GM18868 (cell line): ENCODE measurements around the gene MCCD1.

Source experiments
- ATAC-seq: cut with Tn5 transposase; IDR thresholded peaks from one replicate; pipeline ENCODE4 v1.9.1; 2021; ENCODE audit warnings: mild to moderate bottlenecking, moderate library complexity; ENCODE audit not compliant: unreplicated experiment

MCCD1 gene

DNA sequence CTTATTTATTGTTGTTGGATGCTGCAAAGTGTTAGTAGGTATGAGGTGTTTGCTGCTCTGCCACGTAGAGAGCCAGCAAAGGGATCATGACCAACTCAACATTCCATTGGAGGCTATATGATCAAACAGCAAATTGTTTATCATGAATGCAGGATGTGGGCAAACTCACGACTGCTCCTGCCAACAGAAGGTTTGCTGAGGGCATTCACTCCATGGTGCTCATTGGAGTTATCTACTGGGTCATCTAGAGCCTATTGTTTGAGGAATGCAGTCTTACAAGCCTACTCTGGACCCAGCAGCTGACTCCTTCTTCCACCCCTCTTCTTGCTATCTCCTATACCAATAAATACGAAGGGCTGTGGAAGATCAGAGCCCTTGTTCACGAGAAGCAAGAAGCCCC lies 18.8 kb upstream of the MCCD1 start:
- no peak for ATAC-seq

DNA sequence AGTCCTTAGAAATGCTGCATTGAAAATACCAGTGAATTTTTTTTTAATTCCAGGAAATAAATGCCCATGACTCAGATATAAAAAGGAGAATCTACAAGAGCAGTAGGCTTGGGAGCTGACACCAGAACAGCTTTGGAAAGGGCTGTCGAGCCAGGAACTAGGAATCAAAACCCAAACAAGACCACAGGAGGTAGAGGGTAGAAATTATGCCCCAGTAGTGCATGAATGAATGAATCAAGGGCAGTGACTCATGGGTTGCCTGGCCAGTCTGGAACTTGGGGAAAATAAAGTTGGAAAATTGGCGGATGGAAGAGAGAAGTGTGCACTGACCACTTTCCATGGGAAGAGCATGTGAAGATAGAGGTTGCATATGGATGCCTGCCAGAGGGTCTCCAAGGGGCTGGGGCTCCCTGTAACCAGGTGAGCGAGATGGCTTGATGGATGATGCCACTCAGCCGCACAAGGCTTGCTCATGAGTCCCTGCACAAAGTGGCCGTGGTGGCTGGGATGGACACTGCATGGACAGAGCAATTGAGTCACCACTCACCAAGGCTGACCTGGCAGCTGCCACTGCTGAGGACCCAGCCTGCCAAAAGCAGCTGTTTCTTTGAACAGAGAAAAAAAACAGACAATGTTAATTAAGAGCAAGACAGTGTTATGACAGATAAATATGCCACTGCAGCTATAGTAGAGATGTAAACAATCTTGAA lies 15.2 kb upstream of the MCCD1 start:
- ATAC-seq = no peak

DNA sequence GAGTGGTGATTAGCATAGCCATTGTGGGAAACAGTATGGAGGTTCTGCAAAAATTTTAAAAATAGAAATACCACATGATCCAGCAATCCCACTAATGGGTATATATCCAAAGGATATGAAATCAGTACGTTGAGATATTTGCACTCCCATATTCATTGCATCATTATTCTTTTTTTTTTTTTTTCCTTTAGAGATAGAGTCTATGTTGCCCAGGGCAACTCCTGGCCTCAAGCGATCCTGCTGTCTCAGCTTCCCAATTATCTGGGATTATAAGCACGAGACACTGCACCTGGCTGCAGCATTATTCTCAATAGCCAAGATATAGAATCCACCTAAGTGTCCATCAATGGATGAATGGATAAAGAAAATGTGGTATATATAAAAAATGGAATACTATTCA lies 6.9 kb upstream of the MCCD1 start:
- ATAC-seq = no peak

DNA sequence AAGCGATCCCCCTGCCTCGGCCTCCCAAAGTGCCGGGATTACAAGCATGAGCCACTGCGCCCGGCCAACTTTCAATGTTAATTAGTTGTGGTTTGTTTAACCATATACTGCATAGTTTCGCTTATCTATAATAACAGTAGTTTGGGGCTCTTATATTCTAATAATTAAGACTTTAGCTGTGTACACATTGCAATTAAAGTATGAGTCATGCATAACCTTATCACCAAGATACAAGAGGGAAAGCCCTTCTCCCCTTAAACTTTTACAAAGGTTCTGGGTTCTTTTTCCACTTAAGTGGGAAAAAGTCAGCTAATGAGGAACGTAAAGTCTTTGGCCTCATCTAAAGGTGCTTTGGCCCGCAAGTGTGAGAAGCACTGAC lies 3.2 kb upstream of the MCCD1 start:
- no peak for ATAC-seq

DNA sequence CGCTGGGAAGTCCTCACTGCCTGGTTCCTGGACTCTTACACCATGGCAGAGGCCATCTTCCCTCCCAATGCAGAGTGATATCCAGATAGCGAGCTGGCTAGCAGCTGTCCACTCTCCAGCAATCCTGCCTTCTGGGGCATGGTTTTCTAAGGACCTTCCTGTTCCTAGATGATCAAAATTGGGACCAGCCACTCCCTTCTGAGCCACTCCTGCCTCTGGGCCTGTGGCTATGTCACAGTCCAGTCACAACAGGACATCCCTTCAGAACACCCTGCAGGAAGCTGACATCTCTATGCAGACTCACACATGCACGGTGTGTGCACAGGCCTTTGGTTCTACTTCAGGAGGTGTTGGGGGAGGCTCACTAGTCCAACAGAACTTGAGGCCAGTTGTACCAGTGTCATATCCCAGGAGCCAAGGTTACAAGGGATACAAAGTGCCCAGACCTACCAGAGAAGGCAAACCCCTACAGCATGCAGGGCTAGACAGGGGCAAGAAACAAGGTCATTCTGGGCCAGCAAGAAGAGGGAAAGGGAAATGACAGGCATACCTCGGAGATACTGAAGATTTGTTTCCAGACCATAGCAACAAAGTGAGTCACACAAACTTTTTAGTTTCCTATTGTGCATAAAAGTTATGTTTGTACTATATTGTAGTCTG lies 2.7 kb upstream of the MCCD1 start:
- ATAC-seq = no peak

DNA sequence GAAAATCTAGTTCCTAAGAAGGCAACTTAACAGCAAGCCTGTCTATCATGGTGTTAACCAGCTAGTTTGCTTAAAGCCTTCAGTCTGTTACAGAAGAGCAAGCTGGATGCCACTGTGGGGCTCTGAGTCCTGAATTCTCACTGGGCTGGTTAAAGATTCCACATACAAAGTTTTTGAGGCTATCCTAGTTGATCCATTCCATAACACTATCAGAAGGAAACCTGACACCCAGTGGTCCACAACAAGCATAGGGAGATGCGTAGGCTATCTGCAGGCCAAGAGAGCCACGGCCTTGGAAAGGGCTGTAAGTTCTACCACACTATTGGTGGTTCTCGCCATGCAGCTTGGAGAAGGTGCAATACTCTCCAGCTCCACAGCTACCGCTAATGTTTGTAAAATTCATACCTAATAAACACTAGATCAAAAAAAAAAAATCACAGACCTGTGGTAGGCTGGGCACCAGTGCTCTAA lies 420 bp upstream of the MCCD1 start:
- no peak for ATAC-seq

DNA sequence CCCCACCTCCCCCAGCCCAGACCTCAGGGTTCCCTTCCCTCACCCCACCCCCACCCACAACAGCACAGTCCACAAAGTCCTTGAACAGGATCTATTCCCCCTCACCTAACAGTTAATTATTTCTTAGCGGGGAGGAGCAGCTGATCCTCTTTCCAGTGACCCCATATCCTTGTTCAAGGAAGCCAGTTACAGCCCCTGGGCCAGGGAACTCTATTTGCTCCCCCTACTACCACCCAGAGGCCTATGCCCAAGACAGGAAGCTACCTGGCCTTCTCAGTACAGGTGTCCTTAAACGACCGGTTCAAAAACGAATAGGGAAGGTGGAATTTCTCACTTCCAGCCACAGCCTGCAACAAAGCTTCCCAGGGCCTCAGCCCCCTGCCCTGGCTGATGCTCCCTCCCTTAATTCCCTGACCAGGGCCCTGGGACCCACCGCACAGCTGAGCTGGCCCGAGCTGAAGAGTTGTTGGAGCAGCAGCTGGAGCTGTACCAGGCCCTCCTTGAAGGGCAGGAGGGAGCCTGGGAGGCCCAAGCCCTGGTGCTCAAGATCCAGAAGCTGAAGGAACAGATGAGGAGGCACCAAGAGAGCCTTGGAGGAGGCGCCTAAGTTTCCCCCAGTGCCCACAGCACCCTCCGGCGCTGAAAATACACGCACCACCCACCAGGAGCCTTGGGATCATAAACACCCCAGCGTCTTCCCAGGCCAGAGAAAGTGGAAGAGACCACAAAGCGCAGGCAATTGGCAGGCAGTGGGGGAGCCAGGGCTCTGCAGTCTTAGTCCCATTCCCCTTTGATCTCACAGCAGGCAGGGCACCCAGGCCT lies 778 bp downstream of the MCCD1 start:
- no peak for ATAC-seq

DNA sequence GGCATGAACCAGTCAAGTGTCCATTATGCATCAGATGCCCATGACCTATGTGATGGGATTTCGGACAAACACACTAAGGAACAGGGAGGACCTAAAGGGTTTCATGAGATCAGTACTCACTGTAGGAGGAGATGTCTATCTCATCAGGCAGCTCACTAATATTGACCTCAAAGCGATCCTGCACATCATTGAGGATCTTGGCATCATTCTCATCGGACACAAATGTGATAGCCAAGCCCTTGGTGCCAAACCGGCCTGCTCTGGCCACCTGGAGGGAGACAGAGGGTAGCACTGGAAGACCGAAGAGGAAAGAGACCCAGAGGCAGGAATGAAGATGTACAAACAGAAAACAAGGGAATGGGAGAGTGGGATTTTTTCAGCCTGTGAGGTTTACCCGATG lies 1.9 kb downstream of the MCCD1 start:
- ATAC-seq = no peak

DNA sequence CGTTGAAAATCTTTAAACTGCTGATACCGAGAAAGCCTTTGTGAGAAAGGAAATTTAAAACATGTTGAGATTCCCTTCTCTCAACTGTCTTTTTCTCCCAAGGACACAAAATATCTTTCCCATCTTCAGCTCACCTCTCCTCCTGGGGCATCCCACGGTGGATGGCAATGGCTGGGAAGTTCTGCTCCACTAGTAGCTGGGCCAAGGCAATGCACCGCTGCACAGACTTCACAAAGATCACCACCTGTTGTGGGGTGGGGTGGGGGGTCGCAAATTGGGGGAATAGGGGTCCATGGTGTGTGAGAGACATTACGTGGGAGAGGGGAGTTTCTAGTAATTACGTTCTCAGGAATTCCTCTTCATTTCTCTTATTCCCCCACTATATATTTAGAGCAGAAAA lies 2.4 kb downstream of the MCCD1 start:
- ATAC-seq = no peak

DNA sequence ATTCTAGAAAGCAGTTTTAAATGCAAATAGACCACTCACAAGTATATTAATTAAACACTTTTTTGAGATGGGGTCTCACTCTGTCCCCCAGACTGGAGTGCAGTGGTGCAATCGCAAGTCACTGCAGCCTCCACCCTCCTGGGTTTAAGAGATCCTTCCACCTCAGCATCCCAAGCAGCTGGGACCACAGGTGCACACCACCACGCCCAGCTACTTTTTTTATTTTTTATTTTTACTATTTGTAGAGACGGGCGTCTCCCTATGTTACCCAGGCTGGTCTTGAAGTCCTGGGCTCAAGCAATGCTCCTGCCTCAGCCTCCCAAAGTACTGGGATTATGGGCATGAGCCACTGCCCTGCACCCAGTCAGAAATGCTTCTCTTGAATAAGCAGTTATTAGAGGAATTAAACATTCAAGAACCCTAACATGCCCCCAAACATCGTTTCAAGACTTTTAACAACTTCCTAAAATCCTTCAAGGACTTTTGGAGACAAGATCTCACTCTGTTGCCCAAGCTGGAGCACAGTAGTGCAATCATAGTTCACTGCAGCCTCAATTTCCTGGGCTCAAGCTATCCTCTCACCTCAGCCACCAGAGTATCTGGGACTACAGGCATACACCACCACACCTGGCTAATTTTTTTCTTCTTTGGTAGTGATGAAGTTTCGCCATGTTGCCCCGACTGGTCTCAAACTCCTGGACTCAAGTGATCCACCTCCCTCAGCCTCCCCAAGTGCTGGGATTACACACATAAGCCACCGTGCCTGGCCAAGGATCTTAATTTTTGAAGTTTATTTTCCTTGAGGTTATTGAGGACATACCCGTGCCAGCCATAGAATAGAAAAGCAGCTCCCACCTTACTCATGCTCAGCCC lies 3.2 kb downstream of the MCCD1 start:
- ATAC-seq = no peak

DNA sequence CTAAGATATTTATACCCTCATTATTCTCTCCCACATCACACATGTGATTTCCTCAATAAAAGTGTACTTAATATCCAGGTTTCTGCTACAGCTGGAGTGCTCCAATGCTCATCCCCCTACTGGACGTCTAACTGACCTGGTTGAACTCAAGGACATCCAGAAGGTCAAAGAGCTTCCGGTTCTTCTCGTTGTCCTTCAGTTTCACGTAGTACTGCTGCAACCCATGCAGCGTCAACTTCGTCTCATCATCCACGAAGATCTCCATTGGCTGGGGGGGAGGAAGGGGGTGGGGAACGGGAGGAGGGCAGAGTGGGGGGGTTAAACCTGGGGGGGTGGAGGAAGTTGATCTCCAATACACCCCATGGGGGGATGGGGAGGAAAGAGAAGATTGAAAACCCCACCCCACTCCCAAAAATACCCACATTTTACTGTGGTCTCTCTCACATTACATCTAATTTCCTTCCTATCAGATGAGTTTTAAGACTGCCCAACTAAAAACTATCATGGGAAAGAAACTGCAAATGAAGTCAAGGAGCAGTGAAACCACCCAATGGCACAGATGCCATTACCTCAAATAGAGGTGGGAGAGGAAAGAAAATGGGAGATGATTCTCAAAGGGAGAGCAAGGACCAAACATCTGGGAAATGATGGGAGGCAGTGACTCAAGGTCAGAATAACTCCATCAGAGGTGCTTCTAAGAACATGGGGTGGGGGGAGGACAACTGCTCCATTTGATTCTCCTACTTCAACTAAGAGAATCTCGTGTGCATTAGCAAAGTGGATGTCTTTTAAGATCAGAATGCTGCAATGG lies 4.1 kb downstream of the MCCD1 start:
- no peak for ATAC-seq

DNA sequence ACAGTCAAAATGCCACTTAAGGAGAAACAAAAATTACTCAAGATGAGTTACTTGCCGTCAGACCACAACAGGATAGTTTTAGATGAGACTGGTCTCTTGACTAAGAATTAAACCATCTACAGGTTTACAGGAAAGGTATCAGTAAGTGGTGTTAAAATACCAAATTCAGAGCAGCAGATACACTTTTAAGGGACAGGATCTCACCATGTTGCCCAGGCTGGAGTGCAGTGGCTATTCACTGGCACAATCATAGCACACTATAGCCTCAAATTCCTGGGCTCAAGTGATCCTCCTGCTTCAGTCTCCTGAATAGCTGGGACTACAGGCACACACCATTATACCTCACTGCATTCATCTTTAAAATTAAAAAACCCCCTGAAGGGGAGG lies 4.7 kb downstream of the MCCD1 start:
- no peak for ATAC-seq

DNA sequence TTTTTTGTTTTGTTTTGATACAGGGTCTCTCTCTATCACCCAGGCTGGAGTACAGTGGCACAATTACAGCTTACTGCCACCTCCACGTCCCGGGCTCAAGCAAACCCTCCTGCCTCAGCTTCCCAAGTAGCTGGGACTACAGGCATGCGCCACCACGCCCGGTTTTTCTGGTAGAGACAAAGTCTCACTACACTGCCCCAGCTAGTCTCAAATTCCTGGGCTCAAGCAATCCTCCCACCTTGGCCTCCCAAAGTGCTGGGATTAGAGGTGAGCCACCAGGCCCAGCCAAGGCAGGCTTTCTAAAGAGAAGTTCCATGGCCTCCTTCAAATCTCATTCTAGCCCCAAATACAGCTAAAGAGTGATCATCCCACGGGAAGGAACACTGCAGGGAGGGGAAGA lies 5.2 kb downstream of the MCCD1 start:
- ATAC-seq = no peak

DNA sequence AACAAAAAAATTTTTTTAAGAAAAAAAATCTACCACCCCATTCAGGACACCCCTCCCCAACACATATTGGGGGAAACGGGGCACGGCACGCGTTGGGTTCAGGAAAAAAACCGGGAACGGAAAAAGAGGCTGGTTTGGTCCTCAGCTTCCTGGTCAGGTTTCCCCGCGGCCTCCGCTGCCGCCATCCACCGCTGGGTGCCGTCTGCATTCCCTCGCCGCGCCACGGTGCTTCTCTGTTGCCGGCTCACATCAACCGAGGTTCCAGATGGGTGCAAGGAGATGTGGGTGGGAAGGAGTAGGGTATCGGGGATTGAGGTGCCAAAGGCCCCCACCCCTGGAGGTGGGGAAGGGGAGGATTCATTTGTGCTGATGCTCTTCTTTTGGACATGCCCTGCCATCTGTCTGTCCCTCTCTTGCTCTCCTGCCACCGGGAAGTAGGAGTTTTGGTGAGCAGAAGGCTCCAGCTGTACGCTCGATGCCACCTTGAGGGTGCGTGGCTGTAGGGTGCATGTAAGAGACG lies 5.8 kb downstream of the MCCD1 start:
- no peak for ATAC-seq

DNA sequence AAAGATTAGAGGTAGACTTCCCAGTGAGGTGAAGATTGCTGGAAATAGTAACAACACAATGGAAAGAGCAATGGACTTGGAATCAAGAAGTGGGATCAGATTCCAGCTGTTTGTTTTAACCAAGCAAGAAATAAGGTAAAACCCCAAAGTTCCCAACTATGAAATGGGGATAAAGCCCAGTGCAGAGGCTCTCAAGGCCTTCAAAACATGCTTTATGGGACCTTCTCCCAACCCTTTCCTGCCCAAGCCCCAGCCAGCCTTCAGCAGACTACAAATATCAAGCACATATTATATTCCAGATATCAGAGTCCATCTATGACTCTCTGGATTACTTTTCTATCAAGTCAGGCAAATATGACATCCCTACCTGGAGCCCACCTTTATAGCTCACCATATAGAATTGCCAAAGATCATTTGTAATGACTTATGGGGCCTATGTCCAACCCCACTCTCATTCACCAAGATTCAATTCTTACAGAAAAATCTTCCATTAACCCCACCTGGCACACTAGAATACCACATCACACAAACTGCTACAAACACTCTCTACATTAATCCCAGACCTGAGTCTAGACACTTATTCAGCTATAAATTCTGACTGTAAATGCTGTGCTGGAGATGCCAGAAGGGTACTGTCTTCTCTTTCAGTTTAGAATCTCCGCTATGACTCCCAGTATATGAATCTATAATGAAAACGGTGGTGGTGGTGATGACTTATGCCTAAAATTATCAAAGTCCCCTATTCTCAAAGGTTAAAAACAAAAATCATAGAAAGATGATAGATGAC lies 7.0 kb downstream of the MCCD1 start:
- no peak for ATAC-seq

DNA sequence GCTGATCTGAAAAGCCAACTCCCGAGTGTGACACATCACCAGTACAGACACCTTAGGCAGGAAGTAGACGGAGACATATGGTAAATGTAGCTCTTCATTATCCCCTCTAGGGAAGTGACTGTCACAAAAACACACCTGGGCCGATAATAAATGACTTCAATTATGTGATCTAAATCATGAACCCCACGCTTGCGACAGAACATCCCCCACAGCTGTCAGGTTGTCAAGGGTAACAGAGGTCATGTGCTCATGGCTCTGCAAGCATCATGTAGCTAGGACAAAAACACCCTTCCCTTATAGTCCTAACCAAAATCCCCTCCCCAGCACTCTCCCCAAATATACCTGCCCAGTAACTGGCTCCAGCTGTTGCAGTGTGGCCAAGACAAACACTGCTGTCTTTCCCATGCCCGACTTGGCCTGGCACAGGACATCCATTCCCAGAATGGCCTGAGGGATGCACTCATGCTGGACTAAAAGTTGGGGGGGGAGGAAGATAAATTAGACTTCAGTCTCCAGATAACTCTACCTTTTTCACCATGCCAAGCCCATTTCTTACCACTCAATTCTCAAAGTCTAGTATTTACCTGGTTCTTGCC lies 10.1 kb downstream of the MCCD1 start:
- no peak for ATAC-seq

DNA sequence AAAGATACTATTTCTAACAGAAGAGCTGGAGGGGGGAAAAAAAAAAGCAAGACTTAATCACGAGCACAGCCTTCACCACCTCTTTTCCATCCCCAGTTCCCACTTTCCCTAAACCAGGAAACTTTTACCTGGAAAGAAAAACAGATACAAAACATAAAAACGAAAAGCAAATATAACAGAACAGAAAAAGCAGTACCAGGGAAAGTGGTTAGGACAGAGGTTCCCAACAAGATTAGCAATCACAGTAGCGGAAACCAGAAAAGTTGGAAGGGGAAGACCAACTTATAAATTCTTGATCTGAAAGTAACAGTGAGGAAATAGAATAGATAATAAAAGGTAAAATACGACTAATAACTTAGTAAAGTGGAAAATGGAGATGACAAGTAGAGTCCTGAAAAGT lies 11.9 kb downstream of the MCCD1 start:
- no peak for ATAC-seq

DNA sequence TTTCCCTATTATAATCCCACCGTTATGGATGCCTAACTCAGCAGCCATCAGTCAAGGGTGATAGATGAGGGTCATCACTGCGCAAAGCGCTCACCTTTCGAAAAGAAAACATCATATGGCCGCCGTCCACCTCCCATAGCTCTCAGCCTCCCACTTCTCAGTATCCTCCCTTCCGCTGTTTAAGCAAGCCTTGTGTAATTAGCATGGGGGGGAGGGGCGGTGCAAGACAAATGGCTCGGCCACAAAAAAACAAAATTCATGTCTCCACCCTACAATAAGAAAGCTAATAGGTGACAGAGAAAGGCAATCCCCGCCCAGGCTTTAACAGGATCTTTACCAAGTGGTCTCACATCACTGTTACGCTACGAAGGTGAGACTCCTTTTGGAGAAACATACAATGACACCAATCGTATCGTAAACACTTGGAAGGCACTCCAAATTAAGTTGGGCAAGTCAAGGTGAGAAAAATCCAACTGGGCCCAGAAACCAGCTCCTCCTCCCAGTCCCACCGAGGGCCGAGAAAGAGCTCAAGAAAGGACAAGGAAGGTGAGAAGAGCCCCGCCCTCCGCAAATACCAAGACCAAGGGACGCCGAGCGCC lies 12.4 kb downstream of the MCCD1 start:
- no peak for ATAC-seq
